HG02588 (cell line): Measurements from ENCODE around the gene IRGQ.
"Not testable (repeated sequence)": the region's sequence is repeated elsewhere in the genome, so short reads cannot be mapped to it uniquely, and the experiment has no call there.

ENCODE experiments used
- ATAC-seq: cut with Tn5 transposase; IDR thresholded peaks from one replicate; pipeline ENCODE4 v1.9.1; 2021; ENCODE audit warnings: mild to moderate bottlenecking, moderate library complexity; ENCODE audit not compliant: unreplicated experiment

The IRGQ gene

GRCh38 chr19:43624933-43625332, 29.0 kb upstream of the IRGQ start:
- ATAC-seq: no peak

GRCh38 chr19:43623889-43624670, 28.1 kb upstream of the IRGQ start:
- ATAC-seq: no peak

GRCh38 chr19:43622956-43623355, 27.0 kb upstream of the IRGQ start:
- ATAC-seq: no peak

DNA sequence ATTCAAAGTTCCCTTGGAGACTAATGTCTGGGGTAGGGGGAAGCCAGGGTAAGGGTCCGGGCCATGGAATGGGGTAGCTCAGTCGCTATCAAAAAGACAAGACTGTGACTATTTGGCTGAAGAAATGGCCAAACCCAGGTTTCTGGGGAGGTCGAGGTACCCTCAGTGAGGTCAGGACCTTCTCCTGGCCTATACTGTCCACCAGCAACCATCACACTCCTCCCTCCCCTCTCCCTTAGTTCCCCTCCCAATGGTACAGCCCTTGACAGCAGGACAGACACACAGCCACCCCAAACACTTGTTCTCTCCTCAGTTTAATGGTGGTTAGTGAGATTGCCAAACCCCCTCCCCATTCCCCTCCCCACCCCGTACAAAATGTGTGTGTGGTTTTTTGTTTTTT, 26.1 kb upstream of the IRGQ start:
- no peak for ATAC-seq

DNA sequence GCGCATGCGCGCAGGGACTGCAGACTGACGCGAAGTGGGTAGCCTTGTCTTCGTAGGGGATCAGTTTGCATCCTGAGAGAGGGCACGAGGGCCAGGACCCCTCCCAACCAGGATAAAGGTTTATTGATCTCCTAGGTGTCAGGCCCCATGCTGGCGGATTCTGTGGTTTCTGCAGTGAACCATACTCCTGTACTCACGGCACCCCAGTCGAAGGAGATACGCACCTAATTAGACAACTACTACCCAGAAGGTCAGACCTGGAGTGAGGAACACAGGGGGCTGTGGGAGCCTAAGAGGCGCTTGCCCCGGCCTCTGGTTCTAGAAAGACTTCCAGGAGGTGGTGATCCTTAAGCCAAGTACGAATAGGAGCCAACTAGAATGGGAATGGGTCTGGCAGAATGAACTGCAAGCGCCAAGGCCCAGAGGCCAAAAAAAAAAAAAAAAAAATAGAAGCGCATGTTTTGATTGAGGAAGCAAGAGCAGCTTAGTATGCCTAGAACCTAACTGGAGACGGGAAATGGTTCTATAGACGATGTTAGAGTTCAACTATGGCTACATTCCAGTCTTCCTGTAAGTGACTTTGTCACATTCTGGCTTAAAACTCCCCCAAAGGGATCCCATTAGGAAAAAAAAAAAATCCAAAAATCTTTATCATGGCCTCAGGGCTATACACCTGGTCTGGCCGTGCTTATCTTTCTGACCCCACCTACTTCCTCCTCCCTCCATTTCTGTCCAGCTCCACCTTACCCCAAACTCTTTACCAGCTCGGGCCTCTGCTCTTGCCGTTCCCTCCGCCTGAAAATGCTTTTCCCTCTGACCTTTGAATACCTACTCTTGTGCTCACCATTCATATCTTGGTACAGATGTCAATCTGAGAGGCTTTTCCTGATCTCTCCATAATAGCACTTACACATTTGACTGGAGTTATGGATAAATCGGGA, 24.4 kb upstream of the IRGQ start:
- ATAC-seq: no peak

DNA sequence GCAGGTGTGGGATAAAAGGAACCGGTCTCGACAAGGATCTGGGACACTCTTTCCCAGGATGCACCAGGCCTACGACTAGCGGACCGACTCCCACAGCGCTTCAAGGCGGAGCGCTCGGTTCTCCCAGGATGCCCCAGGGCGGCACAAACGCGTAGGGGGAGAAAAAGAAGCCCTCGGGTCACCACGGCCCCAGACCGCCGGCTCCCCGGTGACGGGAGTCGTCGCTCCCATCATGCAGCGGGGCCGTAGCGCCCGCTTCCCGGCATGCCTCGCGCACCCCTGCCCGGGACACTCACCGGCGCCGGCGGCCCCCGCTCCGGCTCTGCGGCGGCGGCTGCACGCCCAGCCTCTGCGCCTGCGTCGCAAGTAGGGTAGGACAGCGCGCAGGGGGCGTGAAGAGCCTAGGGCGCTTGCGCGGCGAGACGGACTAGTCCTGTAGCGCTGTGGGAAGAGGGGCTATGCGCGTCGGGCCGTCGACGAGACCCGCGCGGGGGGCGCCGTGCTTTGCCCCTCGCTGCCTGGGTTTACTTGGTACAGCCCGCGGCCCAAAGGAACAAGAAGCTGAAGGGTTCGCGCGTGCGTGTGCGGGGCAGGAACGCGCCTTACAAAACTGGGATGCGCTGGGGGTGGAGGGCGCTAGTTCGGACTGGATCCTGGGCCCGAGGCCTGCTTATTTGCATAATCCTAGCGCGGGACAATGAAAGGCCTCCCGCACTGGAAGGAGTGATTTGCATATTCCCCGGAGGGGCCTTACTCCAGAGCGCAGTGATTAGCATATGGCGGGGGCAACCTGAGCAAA, 23.5 kb upstream of the IRGQ start, which contains the start of gene ZNF428:
TSS of gene ZNF428 (minus strand) at position 368 of the 799 bp plus-strand sequence. CDS start 5,325 bp downstream, outside the sequence.
- peak; percentile 81 for ATAC-seq

DNA sequence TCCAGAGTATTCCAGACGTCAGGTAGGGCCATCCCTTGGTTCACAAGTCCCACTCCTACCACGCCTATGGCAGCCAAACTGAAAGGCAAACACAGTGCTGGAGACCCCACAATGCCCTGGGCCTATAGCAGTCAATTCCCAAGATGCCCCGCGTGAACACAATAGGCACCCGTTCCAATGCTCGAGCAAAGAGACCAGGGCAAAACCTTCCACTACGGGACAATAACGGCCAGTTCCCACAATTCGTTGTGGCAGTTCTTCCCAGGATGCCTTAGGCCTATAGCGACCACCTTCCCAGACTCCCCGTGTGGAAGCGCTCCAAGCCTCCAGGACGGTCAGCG, 23.0 kb upstream of the IRGQ start:
- peak; percentile 27 for ATAC-seq

- ATAC-seq: no peak
These were observed 21.0 kb upstream of the IRGQ start for GRCh38 chr19:43616954-43617353.

DNA sequence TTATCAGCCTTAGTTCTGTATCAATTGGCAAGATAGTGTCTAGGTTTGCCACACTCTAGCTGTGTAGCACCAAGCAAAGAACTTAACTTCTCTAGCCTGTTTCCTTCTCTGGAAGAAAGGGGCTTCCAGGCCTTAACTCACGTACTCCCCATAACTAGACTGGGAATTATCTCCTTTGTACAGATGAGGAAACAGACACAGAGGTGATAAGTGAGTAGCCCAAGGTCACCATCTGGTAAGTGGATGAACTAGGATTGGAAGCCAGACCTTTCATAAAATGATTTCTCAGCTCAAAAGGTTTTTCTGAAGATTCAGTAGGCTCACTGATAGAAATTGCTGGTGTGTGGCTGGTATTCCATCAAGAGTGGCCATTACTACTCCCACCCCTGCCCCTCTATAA, 20.4 kb upstream of the IRGQ start:
- no peak for ATAC-seq

DNA sequence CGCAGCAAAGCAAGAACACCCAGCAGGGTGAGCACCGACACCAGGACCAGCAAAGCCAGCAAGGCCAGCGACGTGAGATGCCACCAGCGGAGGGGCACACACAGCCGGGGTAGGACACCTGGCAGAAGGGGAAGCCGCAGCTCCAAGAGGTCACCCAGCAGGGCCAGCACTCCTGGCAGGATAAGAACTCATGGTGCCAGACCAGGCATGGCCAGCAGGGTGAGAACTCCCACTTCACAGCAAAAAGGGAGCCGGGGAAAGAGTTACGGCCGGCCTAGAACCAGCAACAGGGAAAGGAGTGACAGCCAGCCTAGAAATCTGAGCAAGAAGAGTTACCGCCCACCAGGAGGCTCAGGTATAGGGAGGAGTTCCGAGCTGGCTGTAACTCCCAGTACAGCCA, 16.4 kb upstream of the IRGQ start:
- no peak for ATAC-seq

- no peak for ATAC-seq
These were observed 15.9 kb upstream of the IRGQ start, which contains the start of gene SRRM5 for GRCh38 chr19:43611788-43612187. TSS of gene SRRM5 (plus strand) at chr19:43612088. CDS start at chr19:43612122, 34 bp downstream.

- ATAC-seq: no peak
These were observed 14.6 kb upstream of the IRGQ start for GRCh38 chr19:43610493-43610892.

DNA sequence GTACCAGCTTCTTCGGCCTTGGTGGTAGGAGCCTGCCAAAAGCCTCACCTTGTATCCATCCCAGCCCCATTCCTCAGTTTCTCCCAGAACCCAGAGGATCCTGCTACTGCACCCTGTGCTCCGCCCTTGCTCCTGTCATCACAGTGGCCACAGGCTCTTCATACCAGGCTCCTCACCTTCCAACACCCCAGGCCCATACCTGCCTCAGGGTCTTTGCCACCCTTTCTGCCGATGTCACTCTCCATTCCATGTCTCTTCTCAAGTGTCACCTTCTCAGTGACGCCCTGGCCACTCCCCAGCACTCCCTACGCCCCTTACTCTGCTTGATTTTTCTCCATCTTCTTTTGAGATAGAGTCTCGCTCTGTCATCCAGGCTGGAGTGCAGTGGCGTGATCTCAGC, 13.9 kb upstream of the IRGQ start:
- ATAC-seq: no peak

- no peak for ATAC-seq
These were observed 11.6 kb upstream of the IRGQ start for GRCh38 chr19:43607238-43608205.

- no peak for ATAC-seq
These were observed 10.8 kb upstream of the IRGQ start for GRCh38 chr19:43606569-43607229.

GRCh38 chr19:43605875-43606568, 10.1 kb upstream of the IRGQ start:
- no peak for ATAC-seq

DNA sequence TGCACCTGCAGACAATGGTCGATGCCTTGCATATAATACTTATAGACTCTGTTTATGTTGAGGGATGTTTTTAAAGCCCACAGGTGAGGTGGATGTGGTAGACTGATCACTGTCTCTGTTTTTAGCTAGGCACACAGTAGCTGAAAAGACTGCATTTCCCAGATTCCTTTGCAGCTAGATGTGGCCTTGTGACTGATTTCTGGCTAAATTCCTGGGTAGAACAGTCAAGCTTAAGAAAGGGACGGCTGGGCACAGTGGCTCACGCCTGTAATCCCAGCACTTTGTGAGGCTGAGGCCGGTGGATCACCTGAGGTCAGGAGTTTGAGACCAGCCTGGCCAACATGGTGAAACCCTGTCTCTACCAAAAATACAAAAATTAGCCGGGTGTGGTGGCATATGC, 4.4 kb upstream of the IRGQ start:
- not testable (repeated sequence) for ATAC-seq

DNA sequence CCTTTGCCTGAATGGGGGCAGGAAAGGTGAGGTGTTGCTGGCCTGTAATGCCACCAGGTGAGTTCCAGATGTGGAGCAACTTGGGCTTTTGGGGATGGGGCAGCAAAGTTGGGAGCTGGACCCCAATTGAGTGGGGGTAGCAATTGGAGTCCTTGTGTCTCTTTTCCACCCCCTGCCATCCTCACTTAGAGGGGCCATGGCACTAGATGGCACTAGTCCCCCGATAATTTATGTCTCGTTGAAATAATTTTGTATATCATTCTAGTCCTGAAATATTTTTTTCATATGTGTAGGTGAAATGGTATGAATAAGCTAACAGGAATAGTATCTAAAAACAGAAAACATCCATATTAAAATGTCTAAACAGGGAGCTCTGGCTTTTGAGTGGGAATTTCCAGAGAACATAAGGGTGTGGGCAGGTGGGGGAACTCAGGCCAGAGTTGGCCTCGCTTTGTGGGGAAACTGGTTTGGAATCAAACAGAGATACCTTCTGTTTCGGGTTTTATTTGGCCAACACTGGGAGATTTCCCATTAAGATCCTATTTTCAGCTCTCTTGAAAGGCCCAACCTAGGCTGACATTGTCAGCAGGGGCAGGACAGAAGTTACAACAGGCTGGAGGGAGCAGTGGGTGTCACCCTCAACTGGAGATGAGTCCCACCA, 3.8 kb upstream of the IRGQ start:
- ATAC-seq: no peak
